Ovary (tissue), 9 donors: ENCODE measurements around the gene CNPY2. TPM values are rescaled to one million over a fixed set of nuclear protein-coding genes. Genes with fewer than 3 reads are reported as not detected.

Experiments
- DNase-seq, 5 donors: peaks; one replicate each; pipeline ENCODE4 v3.0.0-alpha.2; 2019 to 2020
- H3K27ac ChIP-seq, 2 donors: fragments of 200-600 bp; one replicate each; pipeline versions ENCODE4 v1.5.1 to v1.8.0; 2019 to 2022
- H3K27me3 ChIP-seq: fragments of 200-600 bp; one replicate; pipeline ENCODE4 v1.8.0; 2022
- H3K36me3 ChIP-seq: fragments of 200-600 bp; sonication (generic); one replicate; pipeline ENCODE4 v1.5.1; 2019
- H3K4me1 ChIP-seq: one replicate; pipeline ENCODE4 v1.8.1; 2013; ENCODE audit warnings: mild to moderate bottlenecking, moderate library complexity; ENCODE audit not compliant: insufficient read depth
- H3K4me3 ChIP-seq: fragments of 200-600 bp; sonication (generic); one replicate; pipeline ENCODE4 v1.5.1; 2017
- H3K9me3 ChIP-seq, 2 donors: fragments of 200-600 bp in 1 of 2; sonication (generic) in 1 of 2; one replicate each; pipeline versions ENCODE4 v1.5.1 to v1.8.1; 2013 to 2019; ENCODE audit warnings: mild to moderate bottlenecking in 1 of 2, moderate library complexity in 1 of 2
- EP300 ChIP-seq: sonication (generic); formaldehyde crosslinking; IDR thresholded peaks from one replicate; pipeline ENCODE4 v1.6.1; 2017; ENCODE audit warnings: antibody characterized with exemption
- POLR2A ChIP-seq: fragments of 450-650 bp; IDR thresholded peaks from one replicate; pipeline ENCODE4 v1.6.1; 2017; ENCODE audit warnings: antibody characterized with exemption, mild to moderate bottlenecking, moderate library complexity
- WGBS, 3 donors: extraction: QIAGEN DNeasy Blood & Tissue Kit in 1 of 3; methylation state at CpG; one replicate each; pipeline versions ENCODE4 v1.1.5 to v1.1.7; 2013 to 2017; 5-methylcytosine and 5-hydroxymethylcytosine counted together
- intact Hi-C, 4 donors: fragments of 100-400 bp; cut with DNase I; formaldehyde crosslinking; loops; one replicate each; pipeline versions ENCODE4 v1.11.0 to v1.15.1; 2022 to 2023
- polyA plus RNA-seq, 2 donors: library from polyadenylated mRNA; stranded (reverse); fragments of 200-250 nt in 1 of 2; fragments of 350-450 nt in 1 of 2; fragmentation: Illumina TruSeq in 1 of 2; extraction: RNeasy Lipid Tissue Mini Kit (QIAGEN cat#74804) in 1 of 2; gene quantifications; one replicate each; pipeline ENCODE4 v1.2.3, GENCODE V29; 2013 to 2014
- total RNA-seq, 7 donors: library from RNA; depleted of rRNA in 2 of 7; stranded (reverse); fragments of >200 nt in 2 of 7; fragmentation: NEBNext Ultra II Directional in 3 of 7; extraction: Animal tissue kit (Norgen Biotek cat#: 25700) in 3 of 7; gene quantifications; one replicate each; pipeline versions ENCODE4 v1.1.0 to v1.2.4, GENCODE V29; 2016 to 2023
- TF ChIP-seq, protein P1 (sequence below), 3 donors: fragments of 450-650 bp in 2 of 3; fragments of 200-600 bp in 1 of 3; IDR thresholded peaks; one replicate each; pipeline versions ENCODE4 v1.5.1 to v1.8.0; 2016 to 2022; ENCODE audit warnings: antibody characterized with exemption in 3 of 3, mild to moderate bottlenecking in 1 of 3
- donor health status: DM: no; HTN: no; CAD: no; lungs with moderate emphysema.
- donor health status: DM: no; HTN: no; CAD: no.
- donor health status: Bipolar disorder and iron deficiency.
- donor health status: DM: yes; HTN: yes; CAD: no.
- donor health status: DM: no; HTN: no; CAD: no.
- donor health status: DM: yes; HTN: yes; CAD: no.

Gene CNPY2
- total and polyA plus RNA-seq, 9 donors: 58.9 to 134 (median 89.1) TPM

DNA sequence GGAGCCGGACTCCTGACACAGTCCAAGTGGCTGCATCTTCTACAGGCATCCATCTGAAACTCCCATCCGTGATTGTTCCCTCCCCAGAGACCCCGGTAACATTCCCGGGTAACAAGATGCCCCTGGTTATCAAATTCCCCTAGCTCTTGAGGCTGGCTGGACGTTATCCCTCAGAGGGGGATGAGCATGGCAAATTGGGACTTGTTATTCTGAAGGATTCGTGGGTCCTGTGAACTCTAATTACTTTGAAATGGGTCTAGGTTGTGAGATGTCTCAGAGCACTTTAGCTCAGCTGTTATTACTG lies 18.7 kb upstream of the CNPY2 start:
- TF ChIP-seq EP300: no peak
- TF ChIP-seq POLR2A: no peak
- TF ChIP-seq, protein P1, sequence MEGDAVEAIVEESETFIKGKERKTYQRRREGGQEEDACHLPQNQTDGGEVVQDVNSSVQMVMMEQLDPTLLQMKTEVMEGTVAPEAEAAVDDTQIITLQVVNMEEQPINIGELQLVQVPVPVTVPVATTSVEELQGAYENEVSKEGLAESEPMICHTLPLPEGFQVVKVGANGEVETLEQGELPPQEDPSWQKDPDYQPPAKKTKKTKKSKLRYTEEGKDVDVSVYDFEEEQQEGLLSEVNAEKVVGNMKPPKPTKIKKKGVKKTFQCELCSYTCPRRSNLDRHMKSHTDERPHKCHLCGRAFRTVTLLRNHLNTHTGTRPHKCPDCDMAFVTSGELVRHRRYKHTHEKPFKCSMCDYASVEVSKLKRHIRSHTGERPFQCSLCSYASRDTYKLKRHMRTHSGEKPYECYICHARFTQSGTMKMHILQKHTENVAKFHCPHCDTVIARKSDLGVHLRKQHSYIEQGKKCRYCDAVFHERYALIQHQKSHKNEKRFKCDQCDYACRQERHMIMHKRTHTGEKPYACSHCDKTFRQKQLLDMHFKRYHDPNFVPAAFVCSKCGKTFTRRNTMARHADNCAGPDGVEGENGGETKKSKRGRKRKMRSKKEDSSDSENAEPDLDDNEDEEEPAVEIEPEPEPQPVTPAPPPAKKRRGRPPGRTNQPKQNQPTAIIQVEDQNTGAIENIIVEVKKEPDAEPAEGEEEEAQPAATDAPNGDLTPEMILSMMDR (IDR thresholded peaks at IDR 0.05): no peak
- DNase-seq: no peak
- 6 to 7% (median 7%) methylated on average over 6 of the region's 6 CpGs for WGBS, 3 donors
- H3K4me3 ChIP-seq: peak overlapping the region; percentile 49
- H3K9me3 ChIP-seq: no peaks in the 10 kb centered on the region
- H3K36me3 ChIP-seq: no peaks in the 10 kb centered on the region
- H3K27ac ChIP-seq: peak overlapping the region; percentile 91 to 93
- intact Hi-C loops: loop anchor here in 1 of 4 donors (10.0 kb wide), 1 partner anchor 130 kb away; the partner anchor contains the start of gene SPRYD4
- no peaks in the 10 kb centered on the region for H3K27me3 ChIP-seq
- H3K4me1 ChIP-seq: peaks cover 7% of the 10 kb centered on the region

DNA sequence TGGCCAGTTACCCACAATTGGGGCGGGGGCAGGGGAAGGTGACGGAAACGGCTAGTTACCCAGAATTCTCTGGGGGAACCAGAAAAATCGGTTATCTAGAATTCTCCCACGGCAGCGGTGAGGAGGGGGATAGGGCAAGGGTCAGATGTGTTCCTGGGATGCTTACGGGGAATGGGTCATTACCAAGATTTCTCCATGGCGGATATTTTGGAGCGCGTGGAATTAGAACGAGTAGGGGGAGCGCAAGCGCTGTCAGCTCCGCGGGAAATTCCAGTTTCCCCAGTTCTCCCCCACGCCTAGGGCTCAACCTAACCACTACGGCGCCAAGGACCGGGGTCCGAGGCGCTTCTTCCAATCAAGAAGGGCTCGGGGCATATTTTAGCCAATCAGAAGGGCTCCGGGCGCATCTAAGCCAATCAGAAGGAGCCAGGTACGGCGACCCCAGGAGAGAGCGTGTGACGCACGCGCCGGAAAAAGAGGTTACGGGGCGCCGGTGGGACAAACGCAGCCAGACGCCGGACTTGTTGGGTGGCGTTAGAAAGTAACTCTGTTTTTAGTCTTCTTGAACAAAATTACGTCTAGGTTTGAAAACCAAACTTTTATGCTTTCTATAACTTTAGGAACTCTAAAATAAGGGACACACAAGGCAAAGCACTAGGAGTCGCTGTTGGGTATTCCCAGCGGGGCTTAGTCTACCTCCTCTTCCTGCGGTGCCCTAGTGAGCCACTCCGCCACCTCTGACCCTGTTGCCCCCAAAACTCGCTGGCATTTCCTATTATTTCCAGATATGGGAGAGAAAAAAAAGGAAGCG lies 18.1 kb upstream of the CNPY2 start, which contains the start of gene PAN2:
TSS of gene PAN2 (minus strand) at position 322 of the 811 bp plus-strand sequence. CDS start 906 bp downstream, outside the sequence.
- TF ChIP-seq POLR2A: peak; percentile 90
- TF ChIP-seq EP300: no peak
- TF ChIP-seq, protein P1 (IDR thresholded peaks at IDR 0.05): peak; percentile 17 to 71 (median 68)
- 0 to 1% (median 0%) methylated on average over 45 of the region's 45 CpGs for WGBS, 3 donors
- H3K27me3 ChIP-seq: no peaks in the 10 kb centered on the region
- H3K36me3 ChIP-seq: no peaks in the 10 kb centered on the region
- peak within 1 kb of the TSS; percentile 91 to 93 for H3K27ac ChIP-seq
- peaks cover 7% of the 10 kb centered on the region for H3K4me1 ChIP-seq
- no peaks in the 10 kb centered on the region for H3K9me3 ChIP-seq
- H3K4me3 ChIP-seq: peak within 1 kb of the TSS; percentile 49
- intact Hi-C loops: loop anchor here in 1 of 4 donors (10.0 kb wide), 1 partner anchor 131 kb away; the partner anchor contains the start of gene SPRYD4
- peak; percentile 93 to 97 (median 95) for DNase-seq

DNA sequence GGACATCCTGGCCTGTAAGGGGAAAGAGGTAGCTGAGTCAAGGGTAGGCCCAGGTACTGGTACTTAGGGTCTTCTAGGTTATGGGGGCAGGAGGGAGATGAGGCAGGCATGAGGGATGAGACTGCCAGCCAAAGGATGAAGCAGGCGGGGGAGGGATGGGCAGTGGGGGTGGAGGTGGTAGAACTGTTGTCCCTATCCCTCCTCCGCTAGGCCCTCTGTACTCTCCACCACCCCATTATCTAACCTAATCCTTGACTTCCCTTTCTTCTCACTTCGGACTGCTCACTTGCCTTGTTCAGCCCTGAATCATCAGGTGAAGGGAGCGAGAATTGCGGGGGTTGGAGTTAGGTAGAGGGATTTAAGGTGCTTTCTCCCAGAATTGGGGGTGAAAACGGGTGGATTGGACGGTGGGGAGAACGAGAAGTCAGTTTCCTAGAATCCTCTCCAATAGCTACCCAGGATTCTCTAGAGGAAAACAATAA lies 17.4 kb upstream of the CNPY2 start:
- Histone ChIP-seq H3K4me1 (peaks cover 7% of the 10 kb centered on the region), H3K36me3 (no peaks in the 10 kb centered on the region), H3K9me3 (no peaks in the 10 kb centered on the region), H3K27me3 (no peaks in the 10 kb centered on the region), H3K27ac (peak overlapping the region; percentile 91 to 93), H3K4me3 (peak overlapping the region; percentile 49)
- TF ChIP-seq EP300: no peak
- TF ChIP-seq, protein P1 (IDR thresholded peaks at IDR 0.05): no peak
- TF ChIP-seq POLR2A: no peak
- WGBS, 3 donors: 14 to 23% (median 22%) methylated on average over 8 of the region's 8 CpGs
- intact Hi-C loops: loop anchor here in 1 of 4 donors (10.0 kb wide), 1 partner anchor 132 kb away; the partner anchor contains the start of gene SPRYD4
- DNase-seq: peak in 4 of 5 donors; percentile 15 to 46 (median 39)

DNA sequence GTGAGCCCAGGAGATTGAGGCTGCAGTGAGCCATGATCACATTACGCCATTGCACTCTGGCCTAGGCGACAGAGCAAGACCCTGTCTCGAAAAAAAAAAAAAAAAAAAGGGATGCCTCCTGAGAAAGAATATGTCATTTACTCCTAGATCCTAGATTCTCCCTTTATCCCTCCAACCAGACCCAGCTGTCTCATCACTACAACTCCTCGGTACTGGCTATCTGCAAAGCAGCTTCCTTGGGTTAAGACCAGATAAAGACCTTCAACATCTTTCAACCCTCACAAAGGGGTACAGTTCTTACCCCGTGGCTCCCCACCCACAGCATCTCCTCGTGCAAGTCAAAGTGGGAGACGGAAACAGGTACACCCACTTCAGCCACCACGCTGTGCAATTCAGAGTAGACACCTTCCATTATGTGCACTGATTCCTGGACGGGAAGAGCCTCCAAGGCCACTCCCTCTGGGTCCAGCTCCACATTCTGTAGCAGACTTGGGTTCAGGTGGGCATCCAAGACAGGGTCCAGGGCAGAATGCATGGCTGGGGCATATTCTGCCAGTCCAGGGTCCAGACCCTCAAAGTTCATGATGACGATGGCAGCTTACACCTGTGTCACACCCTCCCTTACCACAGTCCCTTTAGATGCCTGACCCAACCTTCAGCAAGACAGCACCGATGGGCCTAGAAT lies 16.9 kb upstream of the CNPY2 start:
- DNase-seq: peak in 1 of 5 donors; percentile 31
- peaks cover 7% of the 10 kb centered on the region for H3K4me1 ChIP-seq
- 92 to 96% (median 93%) methylated on average over 11 of the region's 11 CpGs for WGBS, 3 donors
- intact Hi-C loops: loop anchor here in 1 of 4 donors (10.0 kb wide), 1 partner anchor 132 kb away; the partner anchor contains the start of gene SPRYD4
- H3K36me3 ChIP-seq: no peaks in the 10 kb centered on the region
- TF ChIP-seq EP300: no peak
- TF ChIP-seq, protein P1 (IDR thresholded peaks at IDR 0.05): no peak
- TF ChIP-seq POLR2A: no peak
- peak overlapping the region; percentile 91 to 93 for H3K27ac ChIP-seq
- no peaks in the 10 kb centered on the region for H3K27me3 ChIP-seq
- H3K4me3 ChIP-seq: peak overlapping the region; percentile 49
- H3K9me3 ChIP-seq: no peaks in the 10 kb centered on the region
